Uterus (tissue), 4 donors: ENCODE data around the gene DUSP9. TPM values are rescaled to one million over a fixed set of nuclear protein-coding genes. Genes with fewer than 3 reads are reported as not detected.

Experiments
- DNase-seq, 2 donors: peaks; one replicate each; pipeline ENCODE4 v3.0.0-alpha.2; 2019 to 2020
- H3K27ac ChIP-seq, 2 donors: fragments of 200-600 bp; sonication (generic); 1 replicate in 1 of 2; 2 replicates in 1 of 2; pipeline ENCODE4 v1.5.1; 2016 to 2018
- H3K27me3 ChIP-seq, 2 donors: fragments of 200-600 bp; sonication (generic); one replicate each; pipeline ENCODE4 v1.5.1; 2018 to 2019; ENCODE audit warnings: control low read depth in 1 of 2
- H3K36me3 ChIP-seq, 2 donors: fragments of 200-600 bp; sonication (generic); one replicate each; pipeline ENCODE4 v1.5.1; 2019; ENCODE audit warnings: control low read depth in 1 of 2
- H3K4me1 ChIP-seq, 2 donors: fragments of 200-600 bp; sonication (generic); one replicate each; pipeline ENCODE4 v1.5.1; 2018 to 2019; ENCODE audit warnings: control low read depth in 1 of 2
- H3K4me3 ChIP-seq, 2 donors: fragments of 200-600 bp; sonication (generic); 1 replicate in 1 of 2; 2 replicates in 1 of 2; pipeline ENCODE4 v1.5.1; 2018 to 2019; ENCODE audit warnings: mild to moderate bottlenecking in 1 of 2
- H3K9me3 ChIP-seq, 2 donors: fragments of 200-600 bp; sonication (generic); one replicate each; pipeline ENCODE4 v1.5.1; 2019; ENCODE audit warnings: control low read depth in 1 of 2
- CTCF ChIP-seq, 4 experiments: fragments of 200-600 bp in 2 of 4; fragments of 450-650 bp in 2 of 4; sonication (generic) in 2 of 4; IDR thresholded peaks; one replicate each; pipeline ENCODE4 v1.5.1; 2016 to 2019; ENCODE audit warnings: antibody characterized with exemption in 4 of 4, mild to moderate bottlenecking in 2 of 4, moderate library complexity in 1 of 4
- POLR2A ChIP-seq, 2 donors: fragments of 450-650 bp; IDR thresholded peaks; one replicate each; pipeline ENCODE4 v1.6.1; 2016; ENCODE audit warnings: antibody characterized with exemption in 2 of 2, mild to moderate bottlenecking in 1 of 2, moderate library complexity in 1 of 2
- intact Hi-C: fragments of 100-400 bp; cut with DNase I; formaldehyde crosslinking; loops from one replicate; pipeline ENCODE4 v1.15.1; 2023; ENCODE audit warnings: low total_unique reads
- total RNA-seq, 4 donors: library from RNA; depleted of rRNA in 3 of 4; stranded (reverse); fragments of >200 nt in 3 of 4; gene quantifications; one replicate each; pipeline versions ENCODE4 v1.1.0 to v1.2.4, GENCODE V29; 2014 to 2023
- donor health status: DM: yes; HTN: yes; CAD: no.

Gene DUSP9
- total RNA-seq, 4 donors from 2014 or later: 0.21 TPM; not detected in 3

DNA sequence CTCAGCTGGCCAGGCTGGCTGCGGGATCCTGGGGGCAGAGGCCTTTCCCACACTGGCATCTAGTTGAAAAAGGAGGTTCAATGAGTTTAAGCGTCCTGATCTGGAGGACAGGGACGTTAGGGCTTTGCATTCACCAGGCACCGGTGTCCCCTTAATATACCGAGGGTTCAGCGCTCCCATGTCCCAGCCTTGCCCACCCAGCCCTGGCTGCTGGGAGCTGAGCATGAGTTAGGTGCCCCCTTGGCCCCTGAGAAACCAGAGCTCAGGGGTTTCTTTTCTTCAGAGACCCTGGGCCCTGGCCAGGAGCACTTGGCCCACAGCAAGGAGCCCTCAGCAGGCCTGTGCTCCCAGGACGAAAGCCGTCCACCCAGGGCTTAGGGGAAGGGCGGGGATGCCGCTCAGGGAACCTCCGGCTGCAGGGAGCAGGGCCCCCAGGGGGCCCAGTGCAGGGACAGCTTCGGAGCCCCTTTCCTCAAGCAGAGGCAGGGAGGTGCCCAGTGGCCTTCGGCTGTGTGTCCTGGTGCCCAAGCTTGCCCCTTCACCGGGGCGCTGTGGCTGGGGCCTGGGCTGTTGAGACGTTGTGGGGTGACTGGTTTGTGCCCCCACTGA lies 20.9 kb upstream of the DUSP9 start:
- Histone ChIP-seq H3K4me1 (no peaks in the 10 kb centered on the region), H3K27ac (no peak overlapping the region), H3K4me3 (no peak overlapping the region), H3K27me3 (no peaks in the 10 kb centered on the region), H3K9me3 (no peaks in the 10 kb centered on the region), H3K36me3 (no peaks in the 10 kb centered on the region)
- peak in 1 of 2 donors; percentile 3 for DNase-seq
- TF ChIP-seq POLR2A (IDR thresholded peaks at IDR 0.05) (no peak), CTCF (IDR thresholded peaks at IDR 0.05) (no peak)
- intact Hi-C loops: no loop called here

- Histone ChIP-seq H3K4me3 (no peak overlapping the region), H3K27me3 (no peaks in the 10 kb centered on the region), H3K27ac (no peak overlapping the region), H3K9me3 (no peaks in the 10 kb centered on the region), H3K4me1 (no peaks in the 10 kb centered on the region), H3K36me3 (no peaks in the 10 kb centered on the region)
- intact Hi-C loops: no loop called here
- TF ChIP-seq CTCF (IDR thresholded peaks at IDR 0.05) (no peak), POLR2A (IDR thresholded peaks at IDR 0.05) (no peak)
- DNase-seq: no peak
These were observed 19.9 kb upstream of the DUSP9 start for GRCh38 chrX:153626863-153627674.

DNA sequence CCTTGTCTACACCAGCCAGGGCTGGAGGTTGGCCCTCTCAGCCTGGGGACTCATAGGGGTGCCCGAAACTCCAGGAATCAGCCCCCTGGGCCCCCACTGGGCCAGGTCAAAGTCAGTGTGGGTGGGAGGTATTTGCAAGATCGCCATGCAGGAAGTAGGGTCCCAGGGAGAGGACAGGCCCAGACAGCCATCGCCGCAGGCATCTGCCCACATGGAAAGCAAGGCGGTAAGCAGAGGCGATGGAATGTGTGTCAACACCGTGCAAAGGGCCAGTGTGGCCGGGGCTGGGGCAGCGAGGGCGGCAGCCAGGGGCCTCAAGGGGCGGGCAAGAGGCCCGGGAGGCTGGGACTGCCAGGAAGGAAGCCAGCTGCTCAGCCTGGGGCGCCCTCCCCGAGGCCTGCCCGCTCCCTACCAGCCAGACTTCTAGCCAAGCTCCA lies 19.3 kb upstream of the DUSP9 start:
- Histone ChIP-seq H3K27ac (no peak overlapping the region), H3K4me3 (no peak overlapping the region), H3K9me3 (no peaks in the 10 kb centered on the region), H3K36me3 (no peaks in the 10 kb centered on the region), H3K27me3 (no peaks in the 10 kb centered on the region), H3K4me1 (no peaks in the 10 kb centered on the region)
- peak in 1 of 2 donors; percentile 6 for DNase-seq
- TF ChIP-seq CTCF (IDR thresholded peaks at IDR 0.05): no peak
- TF ChIP-seq POLR2A (IDR thresholded peaks at IDR 0.05): no peak
- intact Hi-C loops: no loop called here

DNA sequence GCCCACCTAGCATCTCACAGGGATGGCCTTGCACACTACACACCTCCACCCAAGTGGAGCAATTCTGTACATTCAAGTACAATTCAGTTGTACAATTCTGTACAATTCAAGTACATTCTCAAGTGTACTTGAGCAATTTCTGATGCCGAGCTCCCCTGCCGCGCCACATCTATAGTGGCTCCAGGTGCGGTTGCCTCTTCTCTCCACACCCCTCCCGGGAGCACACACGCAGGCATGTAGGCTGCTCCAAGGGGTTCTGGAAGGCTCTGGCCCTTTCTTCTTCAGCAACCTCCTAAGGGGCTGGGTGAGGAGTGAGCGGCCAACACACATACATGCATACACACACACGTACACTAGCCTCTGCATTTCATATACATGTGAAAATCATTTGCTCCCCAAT lies 18.9 kb upstream of the DUSP9 start:
- H3K27me3 ChIP-seq: no peaks in the 10 kb centered on the region
- TF ChIP-seq CTCF (IDR thresholded peaks at IDR 0.05): no peak
- TF ChIP-seq POLR2A (IDR thresholded peaks at IDR 0.05): no peak
- no peaks in the 10 kb centered on the region for H3K9me3 ChIP-seq
- no peaks in the 10 kb centered on the region for H3K36me3 ChIP-seq
- H3K27ac ChIP-seq: no peak overlapping the region
- H3K4me3 ChIP-seq: no peak overlapping the region
- H3K4me1 ChIP-seq: no peaks in the 10 kb centered on the region
- intact Hi-C loops: no loop called here
- no peak for DNase-seq

GRCh38 chrX:153628665-153629064 lies 18.3 kb upstream of the DUSP9 start:
- H3K9me3 ChIP-seq: no peaks in the 10 kb centered on the region
- no peak overlapping the region for H3K27ac ChIP-seq
- no peak for TF ChIP-seq POLR2A (IDR thresholded peaks at IDR 0.05)
- TF ChIP-seq CTCF (IDR thresholded peaks at IDR 0.05): no peak
- intact Hi-C loops: no loop called here
- peak in 1 of 2 donors; percentile 4 for DNase-seq
- H3K4me3 ChIP-seq: no peak overlapping the region
- H3K4me1 ChIP-seq: no peaks in the 10 kb centered on the region
- no peaks in the 10 kb centered on the region for H3K27me3 ChIP-seq
- no peaks in the 10 kb centered on the region for H3K36me3 ChIP-seq
